Heart right ventricle (tissue), 16 donors: ENCODE results near the gene MAST3. TPM values are rescaled to one million over a fixed set of nuclear protein-coding genes. Genes with fewer than 3 reads are reported as not detected.

Experiments used
- ATAC-seq, 8 donors: fragments of 200-7000 bp; cut with Tn5 transposase; one replicate each; pipeline ENCODE4 v1.9.1; 2020; ENCODE audit warnings: mild to moderate bottlenecking in 8 of 8, moderate library complexity in 8 of 8, moderate number of reproducible peaks in 1 of 8
- DNase-seq, 2 donors: peaks; one replicate each; pipeline ENCODE4 v3.0.0-alpha.2; 2020
- H3K27ac ChIP-seq, 10 donors: fragments of 200-600 bp; sonication (generic) in 2 of 10; one replicate each; pipeline versions ENCODE4 v1.5.0 to v1.8.0; 2020 to 2022; ENCODE audit warnings: mild to moderate bottlenecking in 3 of 10
- H3K27me3 ChIP-seq, 7 donors: fragments of 200-600 bp; one replicate each; pipeline ENCODE4 v1.8.0; 2021 to 2022; ENCODE audit warnings: mild to moderate bottlenecking in 2 of 7
- H3K36me3 ChIP-seq, 9 donors: fragments of 200-600 bp; sonication (generic) in 1 of 9; one replicate each; pipeline versions ENCODE4 v1.5.0 to v1.8.0; 2020 to 2022; ENCODE audit warnings: mild to moderate bottlenecking in 2 of 9
- H3K4me1 ChIP-seq, 9 donors: fragments of 200-600 bp; sonication (generic) in 1 of 9; one replicate each; pipeline versions ENCODE4 v1.5.0 to v1.8.0; 2020 to 2022; ENCODE audit warnings: mild to moderate bottlenecking in 4 of 9
- H3K4me3 ChIP-seq, 10 donors: fragments of 200-600 bp; sonication (generic) in 2 of 10; one replicate each; pipeline versions ENCODE4 v1.5.0 to v1.8.0; 2020 to 2022; ENCODE audit warnings: mild to moderate bottlenecking in 7 of 10, moderate library complexity in 2 of 10
- H3K9me3 ChIP-seq, 11 donors: fragments of 200-600 bp in 10 of 11; sonication (generic) in 2 of 11; one replicate each; pipeline versions ENCODE4 v1.5.0 to v1.8.0; 2013 to 2022; ENCODE audit warnings: mild to moderate bottlenecking in 2 of 11, control low read depth in 1 of 11, moderate library complexity in 1 of 11
- CTCF ChIP-seq, 9 donors: fragments of 200-600 bp; sonication (generic) in 2 of 9; IDR thresholded peaks; one replicate each; pipeline versions ENCODE4 v1.5.0 to v1.8.0; 2021 to 2022; ENCODE audit warnings: antibody characterized with exemption in 9 of 9, mild to moderate bottlenecking in 5 of 9, moderate library complexity in 1 of 9
- WGBS, 2 donors: extraction: QIAGEN DNeasy Blood & Tissue Kit; methylation state at CpG; one replicate each; pipeline ENCODE4 v1.1.7; 2013; ENCODE audit warnings: inconsistent platforms in 1 of 2; 5-methylcytosine and 5-hydroxymethylcytosine counted together
- intact Hi-C, 10 donors: fragments of 100-400 bp; cut with DNase I; formaldehyde crosslinking; loops; one replicate each; pipeline versions ENCODE4 v1.11.1 to v1.14.2; 2022
- polyA plus RNA-seq, 2 donors: library from polyadenylated mRNA; stranded (reverse); fragments of 200-250 nt; gene quantifications; one replicate each; pipeline ENCODE4 v1.2.3, GENCODE V29; 2013
- total RNA-seq, 10 donors: library from RNA; stranded (reverse); fragmentation: NEBNext Ultra II Directional in 3 of 10; extraction: Animal tissue kit (Norgen Biotek cat#: 25700) in 3 of 10; gene quantifications; one replicate each; pipeline versions ENCODE4 v1.2.1 to v1.2.4, GENCODE V29; 2021 to 2023
- donor health status: Arrhythmogenic right ventricular cardiomyopathy.
- donor health status: ischemic (EF 13 %, LVEDD 7.1; RV severe dilation, severe dysfunction).
- donor health status: healthy with polysubstance abuse.
- donor health status: DM: no; HTN: yes; CAD: no.
- donor health status: DM: no; HTN: no; CAD: no.
- donor health status: ischemic (EF 25% LVEDD 6.9; RV normal size, moderate dysfunction).
- donor health status: ischemic (EF 25% LVEDD 5.7; RV mildly dilated, moderate dysfunction).
- donor health status: healthy.
- donor health status: DM: yes; HTN: yes; CAD: no.
- donor health status: Ischemic cardiomyopathy.
- donor health status: ischemic (EF 35%, LVEDD 5.7; RV mildly dilated, moderate dysfunction).
- donor health status: nonischemic (EF 11% LVEDD 7.7; RV severe dilation, severe dysfunction).
- donor health status: DM: yes; HTN: yes; CAD: no.
- donor health status: PGD.
- donor health status: ischemic (EF 29% LVEDD 5.4; RV normal size, mild dysfunction).
- donor health status: nonischemic (EF 23%, LVEDD 6.1; RV moderate dilation, normal function).

The MAST3 gene
- total and polyA plus RNA-seq, 12 donors: 1.5 to 6.4 (median 4.1) TPM

GRCh38 chr19:18168673-18169381 lies 71.2 kb downstream of the MAST3 start:
- H3K36me3 ChIP-seq: peaks cover 3 to 62% (median 23%) of the 10 kb centered on the region in 9 donors
- intact Hi-C loops: loop anchor here in 5 of 10 donors (2.0 to 10.0 kb wide), 3 partner anchors 54 to 57 kb away; no protein-coding TSS in a partner anchor
- WGBS, 2 donors: 97% methylated on average over 66 of the region's 66 CpGs
- DNase-seq: no peak
- no peak for ATAC-seq
- peak overlapping the region in 5 of 10 donors; percentile 28 to 96 (median 62) for H3K27ac ChIP-seq
- no peaks in the 10 kb centered on the region for H3K9me3 ChIP-seq
- H3K4me1 ChIP-seq: peaks cover 0 to 47% (median 15%) of the 10 kb centered on the region in 9 donors
- no peaks in the 10 kb centered on the region for H3K27me3 ChIP-seq
- H3K4me3 ChIP-seq: no peak overlapping the region
- no peak for TF ChIP-seq CTCF (IDR thresholded peaks at IDR 0.05)

GRCh38 chr19:18170714-18171255 lies 73.2 kb downstream of the MAST3 start:
- H3K4me3 ChIP-seq: no peak overlapping the region
- H3K27ac ChIP-seq: peak overlapping the region in 9 of 10 donors; percentile 33 to 96 (median 65)
- no peaks in the 10 kb centered on the region for H3K9me3 ChIP-seq
- ATAC-seq (peak in 5 of 8 donors; percentile 11 to 30 (median 14)), DNase-seq (no peak)
- peaks cover 3 to 46% (median 17%) of the 10 kb centered on the region in 9 donors for H3K36me3 ChIP-seq
- no peaks in the 10 kb centered on the region for H3K27me3 ChIP-seq
- intact Hi-C loops: no loop called here
- H3K4me1 ChIP-seq: peaks cover 0 to 67% (median 19%) of the 10 kb centered on the region in 9 donors
- WGBS, 2 donors: 48 to 53% methylated on average over 16 of the region's 16 CpGs
- no peak for TF ChIP-seq CTCF (IDR thresholded peaks at IDR 0.05)

- Histone ChIP-seq H3K4me3 (no peak overlapping the region), H3K27ac (peak overlapping the region in 6 of 10 donors; percentile 33 to 96 (median 63)), H3K36me3 (peaks cover 3 to 46% (median 7%) of the 10 kb centered on the region in 9 donors), H3K9me3 (no peaks in the 10 kb centered on the region), H3K4me1 (peaks cover 0 to 76% (median 19%) of the 10 kb centered on the region in 9 donors), H3K27me3 (no peaks in the 10 kb centered on the region)
- intact Hi-C loops: no loop called here
- 83 to 88% methylated on average over 8 of the region's 8 CpGs for WGBS, 2 donors
- ATAC-seq (peak in 1 of 8 donors; percentile 15), DNase-seq (no peak)
- no peak for TF ChIP-seq CTCF (IDR thresholded peaks at IDR 0.05)
Measured at GRCh38 chr19:18171605-18172327, 74.2 kb downstream of the MAST3 start.

- H3K4me1 ChIP-seq: peaks cover 0 to 82% (median 19%) of the 10 kb centered on the region in 9 donors
Measured at GRCh38 chr19:18172331-18173053, 74.9 kb downstream of the MAST3 start.

More at GRCh38 chr19:18172331-18173053, 74.9 kb downstream of the MAST3 start:
- H3K36me3 ChIP-seq: peaks cover 0 to 46% (median 5%) of the 10 kb centered on the region in 9 donors
- ATAC-seq (no peak), DNase-seq (no peak)
- intact Hi-C loops: no loop called here
- no peaks in the 10 kb centered on the region for H3K9me3 ChIP-seq
- no peaks in the 10 kb centered on the region for H3K27me3 ChIP-seq
- no peak for TF ChIP-seq CTCF (IDR thresholded peaks at IDR 0.05)
- H3K4me3 ChIP-seq: no peak overlapping the region
- peak overlapping the region in 6 of 10 donors; percentile 33 to 96 (median 70) for H3K27ac ChIP-seq
- 89 to 93% methylated on average over 7 of the region's 7 CpGs for WGBS, 2 donors
